Suprapubic skin (tissue), 3 donors: ENCODE data around the gene SRP54.

ENCODE experiments used
- POLR2AphosphoS5 ChIP-seq, 3 donors: sonication (generic); formaldehyde crosslinking; IDR thresholded peaks; one replicate each; pipeline ENCODE4 v1.6.1; 2017; ENCODE audit warnings: antibody characterized with exemption in 3 of 3
- TF ChIP-seq, protein P1 (sequence below), 2 donors: fragments of 200-600 bp in 1 of 2; fragments of 450-650 bp in 1 of 2; sonication (generic) in 1 of 2; IDR thresholded peaks; one replicate each; pipeline ENCODE4 v1.5.1; 2016 to 2019; ENCODE audit warnings: antibody characterized with exemption in 2 of 2, mild to moderate bottlenecking in 1 of 2, moderate library complexity in 1 of 2

DNA sequence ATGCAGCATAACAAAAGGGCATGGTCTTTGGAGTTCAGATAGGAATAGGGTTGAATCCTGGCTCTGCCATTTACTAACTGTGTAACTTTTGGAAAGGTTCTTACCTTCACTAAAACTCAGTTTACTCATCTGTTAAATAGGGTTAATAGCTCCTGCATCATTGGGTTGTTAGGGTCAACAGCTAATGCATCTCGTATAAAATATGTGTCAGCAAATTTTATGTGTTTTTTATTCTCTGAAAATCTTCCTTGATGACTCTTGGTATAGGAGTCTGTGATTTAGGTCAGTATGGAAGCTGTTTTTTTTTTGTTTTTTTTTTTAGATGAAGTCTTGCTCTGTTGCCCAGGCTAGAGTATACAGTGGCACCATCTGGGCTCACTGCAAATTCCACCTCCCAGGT is 36.1 kb upstream of the SRP54 start:
- TF ChIP-seq, protein P1, sequence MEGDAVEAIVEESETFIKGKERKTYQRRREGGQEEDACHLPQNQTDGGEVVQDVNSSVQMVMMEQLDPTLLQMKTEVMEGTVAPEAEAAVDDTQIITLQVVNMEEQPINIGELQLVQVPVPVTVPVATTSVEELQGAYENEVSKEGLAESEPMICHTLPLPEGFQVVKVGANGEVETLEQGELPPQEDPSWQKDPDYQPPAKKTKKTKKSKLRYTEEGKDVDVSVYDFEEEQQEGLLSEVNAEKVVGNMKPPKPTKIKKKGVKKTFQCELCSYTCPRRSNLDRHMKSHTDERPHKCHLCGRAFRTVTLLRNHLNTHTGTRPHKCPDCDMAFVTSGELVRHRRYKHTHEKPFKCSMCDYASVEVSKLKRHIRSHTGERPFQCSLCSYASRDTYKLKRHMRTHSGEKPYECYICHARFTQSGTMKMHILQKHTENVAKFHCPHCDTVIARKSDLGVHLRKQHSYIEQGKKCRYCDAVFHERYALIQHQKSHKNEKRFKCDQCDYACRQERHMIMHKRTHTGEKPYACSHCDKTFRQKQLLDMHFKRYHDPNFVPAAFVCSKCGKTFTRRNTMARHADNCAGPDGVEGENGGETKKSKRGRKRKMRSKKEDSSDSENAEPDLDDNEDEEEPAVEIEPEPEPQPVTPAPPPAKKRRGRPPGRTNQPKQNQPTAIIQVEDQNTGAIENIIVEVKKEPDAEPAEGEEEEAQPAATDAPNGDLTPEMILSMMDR (IDR thresholded peaks at IDR 0.05): no peak
- TF ChIP-seq POLR2AphosphoS5 (IDR thresholded peaks at IDR 0.05): no peak
